HG03460 (cell line): ENCODE data around the gene TRDN.
A peak's percentile ranks its signal among the peaks of the same experiment; 100 is the strongest.
"Not testable (repeated sequence)": the region's sequence is repeated elsewhere in the genome, so short reads cannot be mapped to it uniquely, and the experiment has no call there.

Experiments
- ATAC-seq: cut with Tn5 transposase; IDR thresholded peaks from one replicate; pipeline ENCODE4 v1.9.1; 2021; ENCODE audit not compliant: unreplicated experiment

TRDN gene

GRCh38 chr6:123635144-123635543 lies 1.6 kb downstream of the TRDN start:
- ATAC-seq: no peak

- no peak for ATAC-seq
These were observed 4.1 kb downstream of the TRDN start for GRCh38 chr6:123632641-123633040.

DNA sequence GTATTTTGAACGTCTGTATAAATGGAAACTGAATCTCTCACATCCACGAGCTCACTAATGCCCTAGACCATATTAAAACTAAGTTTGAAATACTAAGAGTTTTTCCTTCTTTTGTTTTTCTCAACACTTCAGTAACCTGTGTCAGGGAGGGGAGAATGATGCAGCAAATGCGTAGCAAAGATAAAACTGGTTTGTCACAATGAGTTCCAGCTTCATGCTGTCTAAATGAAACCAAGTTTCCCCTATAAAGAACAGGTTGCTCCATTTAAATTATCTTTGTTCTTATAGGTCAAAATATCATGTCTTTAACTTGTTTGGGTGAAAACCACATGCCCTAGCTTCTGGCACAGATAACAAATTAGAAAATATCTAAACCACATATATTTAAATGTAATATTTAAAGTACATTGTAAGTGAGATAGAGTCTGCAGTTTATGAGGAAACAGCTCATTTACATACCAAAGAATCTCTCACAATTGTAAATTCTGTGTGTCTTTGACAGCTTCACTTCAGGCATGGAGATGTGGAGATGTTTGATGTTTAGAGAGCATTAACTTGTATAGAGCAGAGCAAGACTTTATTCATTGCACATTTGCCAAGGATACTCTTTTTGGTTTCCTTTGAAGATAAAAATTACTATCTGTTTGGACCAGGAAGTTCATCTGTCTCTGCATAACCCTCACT lies 7.3 kb downstream of the TRDN start:
- no peak for ATAC-seq

GRCh38 chr6:123625696-123626095 lies 11.1 kb downstream of the TRDN start:
- no peak for ATAC-seq

DNA sequence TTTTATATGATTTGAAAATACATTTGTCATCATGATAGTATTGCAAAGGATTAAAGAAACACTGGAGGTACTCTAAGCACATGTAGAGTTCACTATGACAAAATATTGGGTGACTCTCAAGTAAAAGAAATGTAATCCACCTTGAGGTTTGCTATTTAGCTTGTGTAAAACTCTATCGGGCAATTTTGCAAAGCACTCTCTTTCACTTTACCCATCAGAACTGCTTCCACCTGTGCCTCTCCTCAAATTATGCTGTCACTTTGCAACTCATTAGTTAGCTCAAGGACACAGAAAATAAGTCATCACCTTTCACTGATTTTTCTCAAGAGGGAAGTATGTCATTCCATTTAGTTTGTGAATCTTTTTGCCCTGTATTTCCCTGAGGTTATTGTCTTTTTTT lies 14.0 kb downstream of the TRDN start:
- no peak for ATAC-seq

GRCh38 chr6:123619156-123619555 lies 17.6 kb downstream of the TRDN start:
- no peak for ATAC-seq

GRCh38 chr6:123616942-123617341 lies 19.8 kb downstream of the TRDN start:
- ATAC-seq: no peak

DNA sequence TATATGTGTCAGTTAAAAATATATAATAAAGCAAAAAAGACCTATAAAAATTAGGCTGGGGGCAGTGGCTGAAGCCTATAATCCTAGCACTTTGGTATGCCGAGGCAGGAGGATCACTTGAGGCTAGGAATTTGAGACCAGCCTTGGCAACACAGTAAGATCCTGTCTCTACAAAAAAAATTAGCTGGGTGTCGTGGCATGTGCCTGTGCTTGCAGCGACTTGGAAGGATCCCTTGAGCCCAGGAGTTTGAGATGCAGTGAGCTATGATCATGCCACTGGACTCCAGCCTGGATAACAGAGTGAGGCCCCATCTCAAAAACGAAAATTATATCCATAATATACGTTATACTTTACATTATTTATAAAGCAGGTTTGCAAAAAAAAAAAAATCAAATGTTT lies 20.7 kb downstream of the TRDN start:
- no peak for ATAC-seq

- ATAC-seq: no peak
These were observed 26.0 kb downstream of the TRDN start for GRCh38 chr6:123610779-123611178.

DNA sequence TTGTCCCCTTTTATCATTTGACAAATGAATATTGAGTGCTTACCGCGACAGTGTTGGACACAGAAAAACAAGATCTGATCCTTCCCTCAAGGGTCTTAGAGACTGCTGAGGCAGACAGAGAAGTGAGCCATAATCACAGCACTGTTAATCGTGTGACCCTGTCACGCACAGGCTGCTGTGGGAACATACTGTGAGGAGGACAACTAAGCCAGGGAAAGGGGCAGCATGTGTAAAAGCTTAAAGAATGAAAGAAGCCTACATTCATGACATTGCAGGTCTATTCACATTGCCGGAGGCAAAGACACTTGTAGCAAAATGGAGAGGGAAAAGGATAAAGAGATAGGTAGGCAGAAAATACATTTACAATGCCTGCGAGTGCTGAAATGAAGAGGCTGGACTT lies 32.7 kb downstream of the TRDN start:
- no peak for ATAC-seq

DNA sequence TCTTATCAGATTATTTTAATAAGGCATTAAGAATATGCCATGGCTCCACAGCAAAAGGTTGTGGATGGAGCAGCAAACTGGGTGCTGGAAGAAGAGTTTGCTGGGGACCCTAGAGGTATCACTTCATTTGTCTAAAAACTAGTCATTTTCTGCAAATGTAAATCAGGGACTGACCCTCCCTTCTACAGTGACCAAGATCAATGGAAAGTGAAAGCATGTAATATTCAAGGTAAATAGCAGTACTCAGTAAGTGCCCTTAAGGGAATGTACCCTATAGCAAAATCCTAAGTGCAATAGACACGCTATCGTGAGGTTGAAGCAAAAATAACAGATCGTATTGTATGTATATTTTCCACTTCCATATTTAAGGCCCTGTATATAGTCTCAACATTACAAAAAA lies 38.7 kb downstream of the TRDN start:
- peak; percentile 71 for ATAC-seq

GRCh38 chr6:123594776-123595175 lies 42.0 kb downstream of the TRDN start:
- ATAC-seq: no peak

- no peak for ATAC-seq
These were observed 44.3 kb downstream of the TRDN start for GRCh38 chr6:123592426-123592825.

DNA sequence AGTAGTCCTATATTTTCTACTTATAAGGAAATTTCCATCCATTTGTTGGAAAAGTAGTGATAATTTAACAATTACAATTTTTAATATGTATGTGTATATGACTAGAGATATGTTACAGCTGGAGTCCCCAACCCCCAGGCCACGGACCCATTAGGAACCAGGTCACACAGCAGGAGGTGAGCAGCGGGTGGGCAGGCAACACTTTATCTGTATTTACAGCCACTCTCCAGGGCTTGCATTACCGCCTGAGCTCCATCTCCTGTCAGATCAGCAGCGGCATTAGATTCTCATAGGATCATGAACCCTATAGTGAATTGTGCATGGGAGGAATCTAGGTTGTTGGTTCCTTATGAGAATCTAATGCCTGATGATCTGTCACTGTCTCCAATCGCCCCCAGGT lies 46.8 kb downstream of the TRDN start:
- ATAC-seq: no peak

GRCh38 chr6:123589317-123589716 lies 47.4 kb downstream of the TRDN start:
- no peak for ATAC-seq

DNA sequence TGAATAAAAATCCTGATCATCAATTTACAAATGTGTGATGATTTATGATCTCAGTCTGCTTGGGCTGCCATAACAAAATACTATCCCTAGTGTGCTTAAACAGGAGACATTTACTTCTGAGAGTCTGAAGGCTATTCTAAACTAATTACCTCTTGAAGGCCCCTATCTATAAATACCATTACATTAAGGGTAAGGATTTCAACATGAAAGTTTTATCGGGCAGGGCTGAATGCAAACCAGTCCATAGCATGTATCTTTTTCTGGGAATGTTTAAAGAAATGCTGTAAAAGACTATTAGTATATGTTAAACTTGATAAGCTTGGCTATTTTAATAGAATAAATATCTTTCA lies 48.2 kb downstream of the TRDN start:
- ATAC-seq: no peak

DNA sequence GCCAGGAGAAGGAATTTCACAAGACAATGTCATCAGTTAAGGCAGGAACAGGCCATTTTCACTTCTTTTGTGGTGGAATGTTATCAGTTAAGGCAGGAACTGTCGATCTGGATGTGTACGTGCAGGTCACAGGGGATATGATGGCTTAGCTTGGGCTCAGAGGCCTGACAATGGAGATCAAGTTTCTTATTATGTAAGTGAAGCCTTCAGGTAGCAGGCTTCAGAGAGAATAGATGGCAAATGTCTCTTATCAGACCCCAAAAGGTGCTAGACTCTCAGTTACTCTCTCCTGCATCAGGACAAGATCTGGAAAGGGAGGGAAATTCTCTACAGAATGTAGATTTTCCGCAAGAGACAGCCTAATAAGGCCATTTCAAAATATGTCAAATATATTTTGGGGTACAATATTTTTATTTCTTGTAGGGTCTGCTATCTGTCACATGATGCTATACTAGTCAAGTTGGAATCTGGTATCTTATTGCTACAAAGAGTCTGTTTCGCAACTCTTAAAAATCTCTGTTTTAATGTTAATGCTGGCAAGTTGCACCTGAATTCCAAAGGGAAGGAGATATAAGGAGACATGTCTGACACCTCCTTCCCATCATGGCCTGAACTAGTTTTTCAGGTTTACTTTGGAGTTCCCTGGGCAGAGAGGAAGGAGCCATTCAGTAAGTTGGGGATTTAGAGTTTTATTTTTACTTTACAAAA lies 48.8 kb downstream of the TRDN start:
- ATAC-seq: no peak

- not testable (repeated sequence) for ATAC-seq
These were observed 49.3 kb downstream of the TRDN start for GRCh38 chr6:123587407-123587806.

DNA sequence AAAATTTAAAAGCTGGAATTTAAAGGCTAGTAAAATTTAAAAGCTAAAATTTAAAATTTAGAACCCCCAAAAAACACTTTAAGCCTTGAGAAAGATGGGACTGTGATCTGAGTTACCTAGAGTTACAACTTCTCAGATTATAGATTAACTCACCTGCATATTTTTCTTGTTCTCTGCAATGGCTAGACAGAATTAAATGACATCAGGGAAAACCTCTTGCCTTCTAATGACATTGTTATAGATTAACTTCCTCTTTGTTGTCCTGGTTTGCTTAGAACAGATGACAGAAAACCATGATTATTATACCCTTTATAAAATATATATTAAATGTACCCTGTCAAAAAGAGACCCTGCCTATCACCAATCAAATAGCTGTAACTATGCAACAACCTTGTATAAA lies 56.4 kb downstream of the TRDN start:
- ATAC-seq: no peak

DNA sequence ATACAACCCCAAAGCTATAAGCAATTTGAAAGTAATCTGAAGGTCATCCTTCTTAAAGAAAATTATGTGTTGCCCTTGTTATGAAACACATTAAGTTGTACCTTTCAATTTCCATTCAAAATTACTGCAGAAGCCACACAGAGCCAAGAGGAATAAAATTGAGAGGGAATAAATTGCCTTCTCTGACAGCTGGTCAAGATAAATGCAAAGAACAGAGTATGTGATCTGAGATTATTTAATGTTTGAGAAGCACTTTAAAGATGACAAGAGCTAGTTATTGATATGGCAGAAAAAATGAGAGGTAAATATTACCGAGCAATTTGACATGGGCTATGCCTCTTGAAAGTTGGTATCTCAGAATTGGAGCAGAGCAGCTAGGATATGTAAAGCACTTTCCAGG lies 61.6 kb downstream of the TRDN start:
- no peak for ATAC-seq

GRCh38 chr6:123570813-123571684 lies 65.7 kb downstream of the TRDN start:
- no peak for ATAC-seq

DNA sequence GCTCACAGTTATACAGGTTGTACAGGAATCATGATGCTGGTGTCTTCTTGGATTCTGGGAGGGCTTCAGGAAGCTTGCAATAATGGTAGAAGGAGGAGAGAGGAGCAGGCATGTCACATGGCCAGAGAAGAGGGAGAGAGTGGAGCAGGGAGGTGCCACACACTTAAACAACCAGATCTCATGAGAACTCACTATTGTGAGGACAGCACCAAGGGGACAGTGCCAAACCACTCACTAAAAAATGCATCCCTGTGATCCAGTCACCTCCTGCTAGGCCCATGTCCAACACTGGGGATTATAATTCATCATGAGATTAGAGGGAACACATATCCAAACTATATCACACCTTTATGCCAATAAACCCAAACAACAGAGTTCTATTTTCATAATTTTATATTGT lies 67.2 kb downstream of the TRDN start:
- ATAC-seq: no peak
